A673 (cell line): ENCODE measurements around the gene PTH1R. TPM values are rescaled to one million over a fixed set of nuclear protein-coding genes. Genes with fewer than 3 reads are reported as not detected.

Source experiments
- BruUV-seq: library from RNA; stranded (reverse); fragments of 400-500 nt; replicated peaks from 2 replicates; lab custom pipeline; 2021; lab: Mats Ljungman, UMichigan
- CTCF ChIA-PET: fragments of 300-600 bp; sonication (Branson Sonifier 250); formaldehyde crosslinking; loops from one replicate; lab custom pipeline; 2022; ENCODE audit warnings: antibody characterized with exemption; lab: Charles Lee
- POLR2A ChIA-PET: fragments of 300-600 bp; sonication (Branson Sonifier 250); formaldehyde crosslinking; loops from one replicate; lab custom pipeline; 2022; ENCODE audit warnings: antibody characterized with exemption; ENCODE audit not compliant: low non-redundant PET; lab: Charles Lee
- DNase-seq: peaks from one replicate; pipeline ENCODE4 v3.0.0-alpha.2; 2015; ENCODE audit warnings: low spot score
- H3K27ac ChIP-seq: fragments of 200-600 bp; sonication (generic); 2 replicates; pipeline ENCODE4 v1.5.1; 2016; ENCODE audit warnings: mixed run types, low read depth, mild to moderate bottlenecking, mixed read lengths, antibody characterized with exemption, low read length; ENCODE audit not compliant: poor library complexity, severe bottlenecking
- H3K27me3 ChIP-seq: fragments of 200-600 bp; sonication (generic); replicated peaks from 2 replicates; pipeline ENCODE4 v1.6.1; 2017; ENCODE audit warnings: mixed run types, low read depth, mild to moderate bottlenecking, mixed read lengths, antibody characterized with exemption, low read length; ENCODE audit not compliant: insufficient read depth, poor library complexity
- H3K36me3 ChIP-seq: fragments of 200-600 bp; sonication (generic); 2 replicates; pipeline ENCODE4 v1.6.1; 2016; ENCODE audit warnings: mixed run types, mild to moderate bottlenecking, mixed read lengths, antibody characterized with exemption, low read length; ENCODE audit not compliant: insufficient read depth, poor library complexity, severe bottlenecking
- H3K4me1 ChIP-seq: fragments of 200-600 bp; sonication (generic); 2 replicates; pipeline ENCODE4 v1.6.1; 2017; ENCODE audit warnings: mixed run types, mild to moderate bottlenecking, mixed read lengths, antibody characterized with exemption, low read length; ENCODE audit not compliant: insufficient read depth, poor library complexity, severe bottlenecking
- H3K4me3 ChIP-seq: fragments of 200-600 bp; sonication (generic); 2 replicates; pipeline ENCODE4 v1.5.1; 2016; ENCODE audit warnings: low read depth, mixed run types, mild to moderate bottlenecking, mixed read lengths, low read length; ENCODE audit not compliant: poor library complexity, severe bottlenecking
- H3K9me3 ChIP-seq: fragments of 200-600 bp; sonication (generic); 2 replicates; pipeline ENCODE4 v1.6.1; 2016; ENCODE audit warnings: mixed run types, low read depth, mild to moderate bottlenecking, mixed read lengths, antibody characterized with exemption, low read length; ENCODE audit not compliant: poor library complexity, severe bottlenecking
- EZH2 ChIP-seq: fragments of 200-600 bp; sonication (generic); IDR thresholded peaks from 2 replicates; pipeline ENCODE4 v1.6.1; 2017; ENCODE audit warnings: borderline replicate concordance, low read depth, mild to moderate bottlenecking, mixed read lengths, antibody characterized with exemption, low read length; ENCODE audit not compliant: poor library complexity, severe bottlenecking
- intact Hi-C: fragments of 100-400 bp; cut with micrococcal nuclease; formaldehyde crosslinking; loops from one replicate; pipeline ENCODE4 v1.10.0; 2022; ENCODE audit not compliant: unreplicated experiment
- total RNA-seq: library from RNA; stranded (reverse); gene quantifications from 2 replicates; pipeline ENCODE4 v1.2.3, GENCODE V29; 2021
- TF ChIP-seq, protein P1 (sequence below): fragments of 300-800, 200-600 bp; sonication (generic); conservative IDR thresholded peaks from 2 replicates; pipeline ENCODE4 v1.5.1; 2017; ENCODE audit warnings: low read depth, mild to moderate bottlenecking, antibody characterized with exemption, low read length, moderate library complexity, mixed read lengths

PTH1R gene
- total RNA-seq, 1 experiment from 2014 or later, result 1.2 TPM

GRCh38 chr3:46878781-46879436, 1.4 kb downstream of the PTH1R start:
- Histone ChIP-seq H3K36me3 (no peaks in the 10 kb centered on the region), H3K27ac (no peak overlapping the region), H3K9me3 (no peaks in the 10 kb centered on the region), H3K4me1 (no peaks in the 10 kb centered on the region), H3K4me3 (no peak overlapping the region), H3K27me3 (no peaks in the 10 kb centered on the region)
- BruUV-seq, result no TSS peak
- TF ChIP-seq EZH2, result no peak
- TF ChIP-seq, protein P1, sequence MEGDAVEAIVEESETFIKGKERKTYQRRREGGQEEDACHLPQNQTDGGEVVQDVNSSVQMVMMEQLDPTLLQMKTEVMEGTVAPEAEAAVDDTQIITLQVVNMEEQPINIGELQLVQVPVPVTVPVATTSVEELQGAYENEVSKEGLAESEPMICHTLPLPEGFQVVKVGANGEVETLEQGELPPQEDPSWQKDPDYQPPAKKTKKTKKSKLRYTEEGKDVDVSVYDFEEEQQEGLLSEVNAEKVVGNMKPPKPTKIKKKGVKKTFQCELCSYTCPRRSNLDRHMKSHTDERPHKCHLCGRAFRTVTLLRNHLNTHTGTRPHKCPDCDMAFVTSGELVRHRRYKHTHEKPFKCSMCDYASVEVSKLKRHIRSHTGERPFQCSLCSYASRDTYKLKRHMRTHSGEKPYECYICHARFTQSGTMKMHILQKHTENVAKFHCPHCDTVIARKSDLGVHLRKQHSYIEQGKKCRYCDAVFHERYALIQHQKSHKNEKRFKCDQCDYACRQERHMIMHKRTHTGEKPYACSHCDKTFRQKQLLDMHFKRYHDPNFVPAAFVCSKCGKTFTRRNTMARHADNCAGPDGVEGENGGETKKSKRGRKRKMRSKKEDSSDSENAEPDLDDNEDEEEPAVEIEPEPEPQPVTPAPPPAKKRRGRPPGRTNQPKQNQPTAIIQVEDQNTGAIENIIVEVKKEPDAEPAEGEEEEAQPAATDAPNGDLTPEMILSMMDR, result no peak
- POLR2A ChIA-PET, result no interaction called here
- CTCF ChIA-PET, result no interaction called here
- intact Hi-C loops, result no loop called here
- no peak for DNase-seq

GRCh38 chr3:46880884-46881595, 3.5 kb downstream of the PTH1R start:
- intact Hi-C loops, result no loop called here
- H3K4me1 ChIP-seq, result no peaks in the 10 kb centered on the region
- DNase-seq, result no peak
- no peaks in the 10 kb centered on the region for H3K9me3 ChIP-seq
- no peak overlapping the region for H3K4me3 ChIP-seq
- H3K27ac ChIP-seq, result no peak overlapping the region
- TF ChIP-seq, protein P1, result no peak
- no peak for TF ChIP-seq EZH2
- POLR2A ChIA-PET, result no interaction called here
- H3K36me3 ChIP-seq, result no peaks in the 10 kb centered on the region
- CTCF ChIA-PET, result no interaction called here
- BruUV-seq, result no TSS peak
- H3K27me3 ChIP-seq, result no peaks in the 10 kb centered on the region

DNA sequence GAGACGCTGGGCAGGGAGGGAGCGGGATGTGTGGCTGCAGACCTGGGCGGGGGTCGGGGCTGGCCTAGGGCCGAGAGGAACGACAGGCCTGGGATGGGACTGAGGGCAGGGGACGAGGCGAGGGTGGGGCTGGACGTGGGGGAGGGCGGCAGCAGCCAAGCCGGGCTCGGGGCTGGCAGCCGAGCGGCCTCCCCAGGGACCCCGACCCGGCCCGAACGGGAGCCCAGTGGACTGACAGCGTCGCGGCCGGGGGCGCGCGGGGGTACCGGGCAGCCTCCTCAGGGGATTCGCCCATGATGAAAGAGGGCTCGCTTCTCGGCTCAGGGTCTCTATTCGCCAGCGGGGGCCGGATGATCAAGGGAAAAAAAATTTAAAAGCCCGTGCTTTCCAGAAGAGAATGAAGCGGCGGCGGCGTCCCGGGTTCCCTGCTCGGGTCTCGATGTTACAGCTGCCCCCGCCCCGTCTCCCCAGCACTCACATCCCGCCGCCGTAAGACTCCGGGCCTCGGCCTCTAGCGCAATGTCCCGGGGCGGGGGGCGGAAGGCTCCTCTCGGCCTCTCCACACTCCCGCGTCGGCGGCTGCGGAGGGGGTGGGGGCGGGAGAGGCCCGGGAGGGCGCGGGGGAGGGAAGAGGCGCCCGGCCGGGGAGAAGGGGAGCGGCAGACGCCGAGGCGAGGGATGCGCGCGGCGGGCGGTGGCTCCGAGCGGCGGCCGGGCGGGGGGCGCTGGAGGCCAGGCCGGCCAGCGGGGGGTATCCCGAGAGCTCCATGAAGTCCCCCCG, 4.3 kb downstream of the PTH1R start:
- peak; percentile 9 for DNase-seq
- POLR2A ChIA-PET, result no interaction called here
- H3K9me3 ChIP-seq, result no peaks in the 10 kb centered on the region
- peak overlapping the region; percentile 48 for H3K4me3 ChIP-seq
- intact Hi-C loops, result no loop called here
- CTCF ChIA-PET, result no interaction called here
- H3K27me3 ChIP-seq, result no peaks in the 10 kb centered on the region
- TF ChIP-seq EZH2, result no peak
- TF ChIP-seq, protein P1, result no peak
- no peaks in the 10 kb centered on the region for H3K4me1 ChIP-seq
- no peak overlapping the region for H3K27ac ChIP-seq
- no peaks in the 10 kb centered on the region for H3K36me3 ChIP-seq
- no TSS peak for BruUV-seq
